Caco-2 (cell line): ENCODE results near the gene C15orf40. TPM values are rescaled to one million over a fixed set of nuclear protein-coding genes. Genes with fewer than 3 reads are reported as not detected.

Experiments used
- BruUV-seq: library from RNA; stranded (reverse); fragments of 400-500 nt; replicated peaks from 2 replicates; lab custom pipeline; 2021; lab: Mats Ljungman, UMichigan
- CTCF ChIA-PET: fragments of 300-600 bp; sonication (Branson Sonifier 250); formaldehyde crosslinking; loops from one replicate; lab custom pipeline; 2022; ENCODE audit warnings: antibody characterized with exemption; lab: Charles Lee
- POLR2A ChIA-PET: fragments of 300-600 bp; sonication (Branson Sonifier 250); formaldehyde crosslinking; loops from one replicate; lab custom pipeline; 2022; ENCODE audit warnings: antibody characterized with exemption; lab: Charles Lee
- DNase-seq, 2 experiments: peaks; one replicate each; pipeline versions ENCODE4 v3.0.0 to v3.0.0-alpha.2; 2020 to 2022
- H3K27me3 ChIP-seq: replicated peaks from 2 replicates; pipeline ENCODE4 v1.6.0; 2011; ENCODE audit warnings: low read length; ENCODE audit not compliant: control insufficient read depth, insufficient read depth
- H3K36me3 ChIP-seq: 2 replicates; pipeline ENCODE4 v1.5.1; 2011; ENCODE audit warnings: low read length; ENCODE audit not compliant: control insufficient read depth, insufficient read depth
- H3K4me1 ChIP-seq: fragments of 250-450 bp; sonication (Bioruptor Pico); 2 replicates; pipeline ENCODE4 v1.5.1; 2020; ENCODE audit warnings: mild to moderate bottlenecking
- H3K4me3 ChIP-seq: 2 replicates; pipeline ENCODE4 v1.5.1; 2011; ENCODE audit warnings: low read depth, mild to moderate bottlenecking, control low read depth, low read length
- H3K9me3 ChIP-seq: fragments of 250-450 bp; sonication (Bioruptor Pico); 2 replicates; pipeline ENCODE4 v1.5.1; 2020; ENCODE audit warnings: mild to moderate bottlenecking, moderate library complexity
- H3K27ac Mint-ChIP-seq: one replicate; pipeline ENCODE4 v1.8.0; 2022; ENCODE audit warnings: mixed read lengths; ENCODE audit not compliant: unreplicated experiment
- H3K27me3 Mint-ChIP-seq: one replicate; pipeline ENCODE4 v1.8.0; 2022; ENCODE audit warnings: mixed read lengths; ENCODE audit not compliant: insufficient read depth, unreplicated experiment
- H3K36me3 Mint-ChIP-seq: one replicate; pipeline ENCODE4 v1.8.0; 2022; ENCODE audit warnings: mild to moderate bottlenecking, mixed read lengths; ENCODE audit not compliant: insufficient read depth, unreplicated experiment
- H3K4me1 Mint-ChIP-seq: one replicate; pipeline ENCODE4 v1.8.0; 2022; ENCODE audit warnings: low read depth, mixed read lengths; ENCODE audit not compliant: unreplicated experiment
- H3K4me3 Mint-ChIP-seq: one replicate; pipeline ENCODE4 v1.8.0; 2022; ENCODE audit warnings: mild to moderate bottlenecking, moderate library complexity, mixed read lengths; ENCODE audit not compliant: unreplicated experiment
- H3K9me3 Mint-ChIP-seq: one replicate; pipeline ENCODE4 v1.8.0; 2022; ENCODE audit warnings: mixed read lengths; ENCODE audit not compliant: unreplicated experiment
- intact Hi-C: fragments of 100-400 bp; cut with micrococcal nuclease; formaldehyde crosslinking; loops from one replicate; pipeline ENCODE4 v1.10.0; 2022; ENCODE audit not compliant: unreplicated experiment
- total RNA-seq: library from RNA; stranded (reverse); gene quantifications from 2 replicates; pipeline ENCODE4 v1.2.3, GENCODE V29; 2022
- TF ChIP-seq, protein P1 (sequence below), 2 experiments: fragments of 200-600 bp in 1 of 2; IDR thresholded peaks; 1 replicate in 1 of 2; 2 replicates in 1 of 2; pipeline versions ENCODE4 v1.5.1 to v1.8.0; 2011 to 2022; ENCODE audit warnings: antibody characterized with exemption in 1 of 2, control low read depth in 1 of 2, inconsistent platforms in 1 of 2, low read depth in 1 of 2, low read length in 1 of 2, mild to moderate bottlenecking in 1 of 2, moderate library complexity in 1 of 2; ENCODE audit not compliant: insufficient read depth in 1 of 2, severe bottlenecking in 1 of 2, unreplicated experiment in 1 of 2

The C15orf40 gene
- total RNA-seq, 1 experiment from 2014 or later: 27.2 TPM

DNA sequence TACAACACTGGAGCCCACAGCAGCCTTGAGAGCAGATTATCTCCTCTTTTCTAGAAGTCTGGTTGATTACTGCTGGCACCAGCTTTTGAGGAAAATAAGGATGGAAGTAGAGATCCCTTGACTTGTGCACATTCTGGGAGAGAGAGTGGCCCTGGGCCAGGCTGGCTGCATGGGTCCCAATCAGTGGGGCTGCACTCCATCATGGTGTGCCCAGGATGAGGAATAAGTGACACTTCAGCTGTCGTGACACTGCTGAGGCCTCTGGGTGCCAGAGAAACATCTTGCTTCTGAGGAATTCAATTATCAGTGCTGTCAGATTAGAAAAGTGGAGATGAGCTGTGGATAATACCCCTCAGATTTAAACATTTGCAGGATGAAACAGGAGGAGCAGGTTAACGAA lies 16.4 kb downstream of the C15orf40 start:
- Mint-ChIP-seq H3K36me3 (peaks cover 5% of the 10 kb centered on the region), H3K27ac (no peak overlapping the region), H3K9me3 (no peaks in the 10 kb centered on the region), H3K4me3 (no peak overlapping the region), H3K4me1 (no peaks in the 10 kb centered on the region), H3K27me3 (no peaks in the 10 kb centered on the region)
- no peaks in the 10 kb centered on the region for H3K4me1 ChIP-seq
- H3K4me3 ChIP-seq: no peak overlapping the region
- TF ChIP-seq, protein P1, sequence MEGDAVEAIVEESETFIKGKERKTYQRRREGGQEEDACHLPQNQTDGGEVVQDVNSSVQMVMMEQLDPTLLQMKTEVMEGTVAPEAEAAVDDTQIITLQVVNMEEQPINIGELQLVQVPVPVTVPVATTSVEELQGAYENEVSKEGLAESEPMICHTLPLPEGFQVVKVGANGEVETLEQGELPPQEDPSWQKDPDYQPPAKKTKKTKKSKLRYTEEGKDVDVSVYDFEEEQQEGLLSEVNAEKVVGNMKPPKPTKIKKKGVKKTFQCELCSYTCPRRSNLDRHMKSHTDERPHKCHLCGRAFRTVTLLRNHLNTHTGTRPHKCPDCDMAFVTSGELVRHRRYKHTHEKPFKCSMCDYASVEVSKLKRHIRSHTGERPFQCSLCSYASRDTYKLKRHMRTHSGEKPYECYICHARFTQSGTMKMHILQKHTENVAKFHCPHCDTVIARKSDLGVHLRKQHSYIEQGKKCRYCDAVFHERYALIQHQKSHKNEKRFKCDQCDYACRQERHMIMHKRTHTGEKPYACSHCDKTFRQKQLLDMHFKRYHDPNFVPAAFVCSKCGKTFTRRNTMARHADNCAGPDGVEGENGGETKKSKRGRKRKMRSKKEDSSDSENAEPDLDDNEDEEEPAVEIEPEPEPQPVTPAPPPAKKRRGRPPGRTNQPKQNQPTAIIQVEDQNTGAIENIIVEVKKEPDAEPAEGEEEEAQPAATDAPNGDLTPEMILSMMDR (IDR thresholded peaks at IDR 0.05; ENCODE audit: insufficient read depth in 1 of 2, low read depth in 1 of 2, low read length in 1 of 2, severe bottlenecking in 1 of 2, unreplicated experiment in 1 of 2): no peak
- no peaks in the 10 kb centered on the region for H3K9me3 ChIP-seq
- DNase-seq: no peak
- BruUV-seq: no TSS peak
- ChIA-PET POLR2A (no interaction called here), CTCF (no interaction called here)
- H3K36me3 ChIP-seq: no peaks in the 10 kb centered on the region
- no peaks in the 10 kb centered on the region for H3K27me3 ChIP-seq
- intact Hi-C loops: no loop called here

DNA sequence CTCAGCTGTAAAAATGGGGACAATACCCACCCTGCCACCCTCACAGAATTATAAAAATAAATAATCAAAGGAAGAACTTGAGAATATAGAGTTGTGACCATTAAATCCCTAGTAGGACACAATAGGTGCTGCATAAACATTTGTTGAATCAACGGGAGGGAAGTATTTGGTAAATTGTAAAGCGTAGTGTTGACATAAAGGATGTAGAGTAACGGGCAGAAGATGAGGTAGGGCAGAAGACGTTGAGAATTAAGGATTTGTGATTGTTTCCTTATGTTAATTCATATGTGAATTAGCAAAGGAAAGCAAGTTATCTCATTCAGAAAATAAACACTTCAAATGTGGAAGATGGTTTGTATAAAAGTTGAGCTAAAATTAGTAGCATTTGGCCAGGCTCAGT lies 18.3 kb downstream of the C15orf40 start:
- POLR2A ChIA-PET: no interaction called here

DNA sequence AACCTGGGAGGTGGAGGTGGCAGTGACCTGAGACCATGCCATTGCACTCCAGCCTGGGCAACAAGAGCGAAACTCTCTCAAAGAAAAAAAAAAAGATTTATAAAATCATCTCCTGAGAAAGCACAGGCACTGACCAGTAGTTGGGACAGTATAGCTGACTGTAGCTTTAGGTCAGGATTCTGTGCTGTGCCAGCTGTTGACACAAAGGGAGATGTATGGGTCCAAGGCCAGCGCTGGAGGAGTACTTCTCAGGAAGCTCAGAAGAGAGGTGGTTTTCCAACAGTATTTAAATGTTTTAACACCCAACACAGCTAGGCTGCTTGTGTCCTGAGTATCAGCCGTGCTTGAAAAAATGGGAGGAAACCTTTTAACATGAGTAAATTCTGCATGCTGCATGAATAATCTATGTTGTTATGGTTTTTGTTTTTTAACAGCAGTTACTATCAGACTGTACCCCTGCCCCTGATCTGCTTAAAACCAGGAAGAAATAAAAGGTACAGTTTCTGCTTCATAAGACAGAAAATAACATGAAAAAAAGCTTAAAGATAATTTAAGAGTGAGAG lies 18.9 kb downstream of the C15orf40 start:
- Mint-ChIP-seq H3K4me3 (no peak overlapping the region), H3K27me3 (no peaks in the 10 kb centered on the region), H3K27ac (no peak overlapping the region), H3K36me3 (peaks cover 24% of the 10 kb centered on the region), H3K4me1 (no peaks in the 10 kb centered on the region), H3K9me3 (no peaks in the 10 kb centered on the region)
- no peaks in the 10 kb centered on the region for H3K27me3 ChIP-seq
- no peak overlapping the region for H3K4me3 ChIP-seq
- no peaks in the 10 kb centered on the region for H3K4me1 ChIP-seq
- no peaks in the 10 kb centered on the region for H3K36me3 ChIP-seq
- no TSS peak for BruUV-seq
- CTCF ChIA-PET: no interaction called here
- intact Hi-C loops: no loop called here
- POLR2A ChIA-PET: no interaction called here
- DNase-seq: no peak
- H3K9me3 ChIP-seq: no peaks in the 10 kb centered on the region
- TF ChIP-seq, protein P1 (IDR thresholded peaks at IDR 0.05; ENCODE audit: insufficient read depth in 1 of 2, low read depth in 1 of 2, low read length in 1 of 2, severe bottlenecking in 1 of 2, unreplicated experiment in 1 of 2): no peak

More for the DNA sequence above, 18.3 kb downstream of the C15orf40 start:
- Histone ChIP-seq H3K4me3 (no peak overlapping the region), H3K36me3 (no peaks in the 10 kb centered on the region), H3K4me1 (no peaks in the 10 kb centered on the region), H3K27me3 (no peaks in the 10 kb centered on the region), H3K9me3 (no peaks in the 10 kb centered on the region)
- Mint-ChIP-seq H3K4me1 (no peaks in the 10 kb centered on the region), H3K9me3 (no peaks in the 10 kb centered on the region), H3K4me3 (no peak overlapping the region), H3K36me3 (peaks cover 19% of the 10 kb centered on the region), H3K27ac (no peak overlapping the region), H3K27me3 (no peaks in the 10 kb centered on the region)
- TF ChIP-seq, protein P1 (IDR thresholded peaks at IDR 0.05; ENCODE audit: insufficient read depth in 1 of 2, low read depth in 1 of 2, low read length in 1 of 2, severe bottlenecking in 1 of 2, unreplicated experiment in 1 of 2): no peak
- intact Hi-C loops: no loop called here
- CTCF ChIA-PET: no interaction called here
- DNase-seq: no peak
- BruUV-seq: no TSS peak
